K562 (cell line): ENCODE results near the gene FN3K. TPM values are rescaled to one million over a fixed set of nuclear protein-coding genes. Genes with fewer than 3 reads are reported as not detected.

Experiments used
- FOXA1 ChIP-seq: fragments of 450-650 bp; IDR thresholded peaks from 2 replicates; pipeline ENCODE4 v1.6.1; 2016; ENCODE audit warnings: mild to moderate bottlenecking, borderline replicate concordance
- MLLT1 ChIP-seq, 2 experiments: fragments of 450-650 bp; IDR thresholded peaks; 2 replicates each; pipeline ENCODE4 v1.6.1; 2016
- PATZ1 ChIP-seq: fragments of 250-450 bp; sonication (Bioruptor Pico); IDR thresholded peaks from 2 replicates; pipeline ENCODE4 v1.5.0; 2020; ENCODE audit warnings: mild to moderate bottlenecking, borderline replicate concordance
- XRCC3 ChIP-seq: fragments of 450-650 bp; IDR thresholded peaks from 2 replicates; pipeline ENCODE4 v1.6.1; 2017; ENCODE audit warnings: mild to moderate bottlenecking, moderate library complexity
- ZFP91 ChIP-seq: sonication (generic); formaldehyde crosslinking; IDR thresholded peaks from 2 replicates; pipeline ENCODE4 v1.8.0; 2022; ENCODE audit warnings: mild to moderate bottlenecking, missing genetic modification reagents
- polyA plus RNA-seq, 8 experiments: library from polyadenylated mRNA; depleted of rRNA in 4 of 8; stranded (reverse) in 5 of 8; unstranded in 3 of 8; fragments of >200 nt; fragmentation: Nextera tagmentation in 2 of 8; fragmentation: Illumina TruSeq in 1 of 8; extraction: Ambion mirVana in 2 of 8; extraction: Trizol in 1 of 8; gene quantifications; 2 replicates each; pipeline versions ENCODE4 v1.2.1 to v1.2.3, GENCODE V29; 2011 to 2014; ENCODE audit warnings: inconsistent platforms in 1 of 8, missing spikeins in 1 of 8
- total RNA-seq, 7 experiments: library from RNA; depleted of rRNA in 6 of 7; stranded (reverse); fragments of >200 nt in 6 of 7; fragmentation: Illumina TruSeq in 2 of 7; extraction: Trizol in 2 of 7; gene quantifications; 2 replicates each; pipeline versions ENCODE4 v1.2.1 to v1.2.3, GENCODE V29; 2011 to 2021; ENCODE audit warnings: low replicate concordance in 1 of 7
- TF ChIP-seq, protein P1 (sequence below), 2 experiments: fragments of 450-650 bp; IDR thresholded peaks; 2 replicates each; pipeline ENCODE4 v1.6.1; 2016; ENCODE audit warnings: mild to moderate bottlenecking in 2 of 2, borderline replicate concordance in 1 of 2, low read depth in 1 of 2, moderate library complexity in 1 of 2
- TF ChIP-seq, protein P2 (sequence below): sonication (generic); formaldehyde crosslinking; IDR thresholded peaks from 2 replicates; pipeline ENCODE4 v1.8.1; 2023; ENCODE audit warnings: mild to moderate bottlenecking, missing genetic modification reagents
- TF ChIP-seq, protein P3 (sequence below): fragments of 250-450 bp; sonication (Bioruptor Pico); IDR thresholded peaks from 2 replicates; pipeline ENCODE4 v1.4.0; 2020; ENCODE audit warnings: borderline replicate concordance

Gene FN3K
- total and polyA plus RNA-seq, 9 of the 15 experiments (the other 6 are each of a cell fraction or from before 2014, with no cell fraction given): 0.08 to 22.7 (median 3.8) TPM

DNA sequence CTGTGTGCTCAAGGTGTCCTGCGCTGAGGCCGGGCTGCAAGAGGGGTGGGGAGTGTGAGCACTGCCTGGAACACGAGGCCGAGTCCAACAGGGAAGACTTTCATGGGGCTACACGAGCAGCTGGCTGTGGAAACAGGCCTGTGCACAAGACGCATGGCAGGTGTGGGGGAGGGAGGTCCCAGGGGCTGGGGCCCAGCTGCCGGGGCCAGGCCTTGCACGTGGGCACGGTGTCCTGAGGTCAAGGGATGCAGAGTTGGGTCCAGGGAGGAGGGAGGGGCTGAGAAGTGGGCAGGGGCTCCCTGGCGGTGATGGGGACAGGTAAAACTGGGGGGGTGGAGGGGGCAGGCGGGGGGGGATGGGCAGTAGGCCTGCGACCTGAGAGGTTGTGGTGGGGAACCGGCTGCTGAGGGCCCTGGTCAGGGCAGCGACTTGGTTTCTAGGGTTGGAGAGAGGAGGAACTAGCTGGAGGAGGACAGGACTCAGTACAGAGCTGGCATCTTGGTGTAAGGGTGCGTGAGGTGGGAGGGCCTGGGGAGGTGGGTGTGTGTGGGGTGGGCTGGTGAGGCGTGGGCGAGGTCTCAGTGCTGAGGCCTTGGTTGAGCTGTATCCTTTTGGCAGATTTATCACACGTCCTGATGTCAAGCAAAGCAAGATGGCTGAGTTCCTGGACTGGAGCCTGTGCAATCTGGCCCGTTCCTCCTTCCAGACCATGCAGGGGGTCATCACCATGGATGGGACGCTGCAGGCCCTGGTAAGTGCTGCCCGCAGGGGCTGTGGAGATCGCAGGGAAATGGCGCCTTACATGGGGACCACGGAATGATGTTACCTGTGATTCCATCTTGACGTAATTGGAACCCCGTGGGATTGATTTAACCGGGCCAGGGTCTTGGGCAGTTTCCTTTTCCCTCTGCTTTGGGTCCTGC lies 45.8 kb downstream of the FN3K start (continued):
- TF ChIP-seq, protein P1, sequence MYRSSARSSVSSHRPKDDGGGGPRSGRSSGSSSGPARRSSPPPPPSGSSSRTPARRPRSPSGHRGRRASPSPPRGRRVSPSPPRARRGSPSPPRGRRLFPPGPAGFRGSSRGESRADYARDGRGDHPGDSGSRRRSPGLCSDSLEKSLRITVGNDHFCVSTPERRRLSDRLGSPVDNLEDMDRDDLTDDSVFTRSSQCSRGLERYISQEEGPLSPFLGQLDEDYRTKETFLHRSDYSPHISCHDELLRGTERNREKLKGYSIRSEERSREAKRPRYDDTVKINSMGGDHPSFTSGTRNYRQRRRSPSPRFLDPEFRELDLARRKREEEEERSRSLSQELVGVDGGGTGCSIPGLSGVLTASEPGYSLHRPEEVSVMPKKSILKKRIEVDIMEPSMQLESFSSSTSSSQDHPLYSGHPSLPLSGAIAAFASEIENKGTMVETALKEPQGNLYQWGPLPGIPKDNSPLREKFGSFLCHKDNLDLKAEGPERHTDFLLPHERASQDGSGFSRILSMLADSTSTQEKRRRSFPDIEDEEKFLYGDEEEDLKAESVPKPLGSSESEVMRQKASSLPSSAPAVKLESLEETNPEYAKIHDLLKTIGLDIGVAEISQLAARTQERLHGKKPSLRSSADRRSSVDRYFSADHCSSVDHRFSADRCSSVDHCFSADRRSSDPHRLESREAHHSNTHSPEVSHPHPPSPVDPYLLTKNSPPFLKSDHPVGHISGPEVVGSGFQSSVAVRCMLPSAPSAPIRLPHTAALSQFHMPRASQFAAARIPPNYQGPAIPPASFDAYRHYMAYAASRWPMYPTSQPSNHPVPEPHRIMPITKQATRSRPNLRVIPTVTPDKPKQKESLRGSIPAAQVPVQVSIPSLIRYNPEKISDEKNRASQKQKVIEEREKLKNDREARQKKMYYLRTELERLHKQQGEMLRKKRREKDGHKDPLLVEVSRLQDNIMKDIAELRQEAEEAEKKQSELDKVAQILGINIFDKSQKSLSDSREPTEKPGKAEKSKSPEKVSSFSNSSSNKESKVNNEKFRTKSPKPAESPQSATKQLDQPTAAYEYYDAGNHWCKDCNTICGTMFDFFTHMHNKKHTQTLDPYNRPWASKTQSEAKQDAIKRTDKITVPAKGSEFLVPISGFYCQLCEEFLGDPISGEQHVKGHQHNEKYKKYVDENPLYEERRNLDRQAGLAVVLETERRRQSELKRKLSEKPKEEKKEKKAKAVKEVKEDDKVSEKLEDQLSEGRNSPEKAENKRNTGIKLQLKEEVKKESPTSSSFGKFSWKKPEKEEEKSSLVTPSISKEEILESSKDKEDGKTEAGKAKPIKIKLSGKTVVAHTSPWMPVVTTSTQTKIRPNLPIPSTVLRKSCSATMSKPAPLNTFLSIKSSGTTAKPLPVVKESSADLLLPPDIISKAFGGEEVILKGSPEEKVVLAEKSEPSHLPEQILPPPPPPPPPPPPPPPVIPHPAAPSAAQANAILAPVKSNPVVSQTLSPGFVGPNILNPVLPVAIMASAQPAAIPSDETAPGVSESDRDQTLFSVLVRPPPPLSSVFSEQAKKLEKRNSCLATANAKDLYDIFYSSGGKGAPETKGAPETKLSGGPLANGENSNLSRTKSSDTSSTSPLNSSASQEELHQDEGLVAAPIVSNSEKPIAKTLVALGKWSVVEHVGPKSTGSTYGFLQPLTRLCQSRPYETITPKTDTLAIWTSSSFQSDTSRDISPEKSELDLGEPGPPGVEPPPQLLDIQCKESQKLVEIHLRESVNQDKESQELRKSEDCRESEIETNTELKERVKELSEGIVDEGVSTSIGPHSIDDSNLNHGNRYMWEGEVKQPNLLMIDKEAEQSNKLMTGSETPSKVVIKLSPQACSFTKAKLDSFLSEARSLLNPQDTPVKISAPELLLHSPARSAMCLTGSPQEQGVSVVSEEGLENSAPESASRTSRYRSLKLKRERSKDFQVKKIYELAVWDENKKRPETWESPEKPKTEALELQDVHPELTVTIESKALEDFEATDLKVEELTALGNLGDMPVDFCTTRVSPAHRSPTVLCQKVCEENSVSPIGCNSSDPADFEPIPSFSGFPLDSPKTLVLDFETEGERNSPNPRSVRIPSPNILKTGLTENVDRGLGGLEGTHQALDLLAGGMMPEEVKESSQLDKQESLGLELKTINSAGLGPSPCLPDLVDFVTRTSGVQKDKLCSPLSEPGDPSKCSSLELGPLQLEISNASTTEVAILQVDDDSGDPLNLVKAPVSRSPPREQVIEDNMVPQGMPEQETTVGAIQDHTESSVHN (IDR thresholded peaks at IDR 0.05; ENCODE audit: borderline replicate concordance in 1 of 2, low read depth in 1 of 2): no peak
- TF ChIP-seq FOXA1 (no peak), PATZ1 (no peak), XRCC3 (no peak), ZFP91 (CRISPR knock-in tag) (no peak), MLLT1 (IDR thresholded peaks at IDR 0.05) (no peak)
- TF ChIP-seq, protein P2, sequence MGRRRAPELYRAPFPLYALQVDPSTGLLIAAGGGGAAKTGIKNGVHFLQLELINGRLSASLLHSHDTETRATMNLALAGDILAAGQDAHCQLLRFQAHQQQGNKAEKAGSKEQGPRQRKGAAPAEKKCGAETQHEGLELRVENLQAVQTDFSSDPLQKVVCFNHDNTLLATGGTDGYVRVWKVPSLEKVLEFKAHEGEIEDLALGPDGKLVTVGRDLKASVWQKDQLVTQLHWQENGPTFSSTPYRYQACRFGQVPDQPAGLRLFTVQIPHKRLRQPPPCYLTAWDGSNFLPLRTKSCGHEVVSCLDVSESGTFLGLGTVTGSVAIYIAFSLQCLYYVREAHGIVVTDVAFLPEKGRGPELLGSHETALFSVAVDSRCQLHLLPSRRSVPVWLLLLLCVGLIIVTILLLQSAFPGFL (CRISPR knock-in tag): no peak
- TF ChIP-seq, protein P3, sequence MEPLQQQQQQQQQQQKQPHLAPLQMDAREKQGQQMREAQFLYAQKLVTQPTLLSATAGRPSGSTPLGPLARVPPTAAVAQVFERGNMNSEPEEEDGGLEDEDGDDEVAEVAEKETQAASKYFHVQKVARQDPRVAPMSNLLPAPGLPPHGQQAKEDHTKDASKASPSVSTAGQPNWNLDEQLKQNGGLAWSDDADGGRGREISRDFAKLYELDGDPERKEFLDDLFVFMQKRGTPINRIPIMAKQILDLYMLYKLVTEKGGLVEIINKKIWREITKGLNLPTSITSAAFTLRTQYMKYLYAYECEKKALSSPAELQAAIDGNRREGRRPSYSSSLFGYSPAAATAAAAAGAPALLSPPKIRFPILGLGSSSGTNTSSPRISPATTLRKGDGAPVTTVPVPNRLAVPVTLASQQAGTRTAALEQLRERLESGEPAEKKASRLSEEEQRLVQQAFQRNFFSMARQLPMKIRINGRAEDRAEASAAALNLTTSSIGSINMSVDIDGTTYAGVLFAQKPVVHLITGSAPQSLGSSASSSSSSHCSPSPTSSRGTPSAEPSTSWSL: no peak
